GM12891 (cell line): ENCODE measurements around the gene ANXA6.

Experiments used
- DNase-seq: peaks from one replicate; pipeline ENCODE4 v3.0.0; 2011; ENCODE audit warnings: low spot score; ENCODE audit not compliant: insufficient read length
- FAIRE-seq: peaks from 2 replicates; lab custom pipeline; 2011; peaks lifted over from hg19 to GRCh38; lab: Jason Lieb, UNC
- PAX5 ChIP-seq: IDR thresholded peaks from 2 replicates; pipeline ENCODE4 v1.6.1; 2011; ENCODE audit warnings: low read length, moderate library complexity, mild to moderate bottlenecking; ENCODE audit not compliant: insufficient read depth, severe bottlenecking
- POLR2A ChIP-seq: IDR thresholded peaks from 2 replicates; pipeline ENCODE4 v1.6.1; 2011; ENCODE audit warnings: low read depth, low read length, control low read depth
- POLR2AphosphoS5 ChIP-seq: IDR thresholded peaks from 2 replicates; pipeline ENCODE4 v1.6.1; 2011; ENCODE audit warnings: low read depth, low read length, control low read depth
- POU2F2 ChIP-seq: IDR thresholded peaks from 2 replicates; pipeline ENCODE4 v1.6.1; 2011; ENCODE audit warnings: low read depth, mild to moderate bottlenecking, control low read depth, low read length, moderate library complexity
- SPI1 ChIP-seq: IDR thresholded peaks from 2 replicates; pipeline ENCODE4 v1.6.1; 2011; ENCODE audit warnings: low read depth, low read length, control low read depth
- TAF1 ChIP-seq: IDR thresholded peaks from 2 replicates; pipeline ENCODE4 v1.6.1; 2011; ENCODE audit warnings: low read depth, low read length, control low read depth

ANXA6 gene

GRCh38 chr5:151144922-151145321, 12.7 kb downstream of the ANXA6 start:
- FAIRE-seq (no peak), DNase-seq (no peak)
- TF ChIP-seq TAF1, result no peak
- no peak for TF ChIP-seq PAX5
- no peak for TF ChIP-seq POLR2A
- no peak for TF ChIP-seq POLR2AphosphoS5
- TF ChIP-seq POU2F2, result no peak
- TF ChIP-seq SPI1, result no peak

GRCh38 chr5:151144275-151144674, 13.3 kb downstream of the ANXA6 start:
- DNase-seq (no peak), FAIRE-seq (peak; percentile 78)
- TF ChIP-seq SPI1 (no peak), PAX5 (no peak), POLR2AphosphoS5 (no peak), TAF1 (no peak), POLR2A (no peak; the same call in 1 of the 2 replicates), POU2F2 (no peak)

- DNase-seq, result no peak
- FAIRE-seq, result peak; percentile 66
- TF ChIP-seq POLR2AphosphoS5, result no peak
- no peak for TF ChIP-seq PAX5
- no peak for TF ChIP-seq POLR2A
- no peak for TF ChIP-seq SPI1
- no peak for TF ChIP-seq TAF1
- no peak for TF ChIP-seq POU2F2
Measured at GRCh38 chr5:151143645-151144044, 13.9 kb downstream of the ANXA6 start.

GRCh38 chr5:151142933-151143332, 14.6 kb downstream of the ANXA6 start:
- DNase-seq (no peak), FAIRE-seq (peak; percentile 68)
- TF ChIP-seq SPI1 (no peak), POU2F2 (no peak), POLR2A (no peak), TAF1 (no peak), POLR2AphosphoS5 (no peak), PAX5 (no peak)

- DNase-seq (peak; percentile 60), FAIRE-seq (peak; percentile 96)
- TF ChIP-seq POLR2A (peak; percentile 80), POLR2AphosphoS5 (peak; percentile 84), TAF1 (peak; percentile 67; the same call in 1 of the 2 replicates), SPI1 (peak; percentile 40), PAX5 (no peak), POU2F2 (peak; percentile 95)
Measured at GRCh38 chr5:151141535-151141934, 16.0 kb downstream of the ANXA6 start.

GRCh38 chr5:151140686-151141459, 16.7 kb downstream of the ANXA6 start:
- FAIRE-seq (no peak), DNase-seq (no peak)
- TF ChIP-seq POLR2A (no peak), TAF1 (no peak), POLR2AphosphoS5 (no peak), SPI1 (no peak), PAX5 (no peak), POU2F2 (no peak)

GRCh38 chr5:151139646-151140045, 17.9 kb downstream of the ANXA6 start:
- no peak for DNase-seq
- TF ChIP-seq POU2F2 (no peak), SPI1 (no peak), POLR2A (no peak), PAX5 (no peak), POLR2AphosphoS5 (no peak), TAF1 (no peak)
- FAIRE-seq, result no peak

- no peak for TF ChIP-seq POLR2AphosphoS5
- TF ChIP-seq TAF1, result no peak
- no peak for TF ChIP-seq PAX5
- no peak for TF ChIP-seq POU2F2
- TF ChIP-seq POLR2A, result no peak
- no peak for TF ChIP-seq SPI1
- DNase-seq, result no peak
- FAIRE-seq, result no peak
Measured at GRCh38 chr5:151139015-151139414, 18.6 kb downstream of the ANXA6 start.

- FAIRE-seq (no peak), DNase-seq (no peak)
- TF ChIP-seq TAF1, result no peak
- no peak for TF ChIP-seq SPI1
- TF ChIP-seq POLR2AphosphoS5, result no peak
- TF ChIP-seq POU2F2, result no peak
- no peak for TF ChIP-seq PAX5
- TF ChIP-seq POLR2A, result no peak
Measured at GRCh38 chr5:151138114-151138513, 19.5 kb downstream of the ANXA6 start.

GRCh38 chr5:151137067-151137825, 20.3 kb downstream of the ANXA6 start:
- no peak for TF ChIP-seq POU2F2
- 0 out of 2 replicates have a peak, but pooled peaks have one; percentile 34 for TF ChIP-seq POLR2AphosphoS5
- FAIRE-seq (peak; percentile 9), DNase-seq (no peak)
